HG03103 (cell line): ENCODE measurements around the gene SLC48A1.

Source experiments
- ATAC-seq: cut with Tn5 transposase; IDR thresholded peaks from one replicate; pipeline ENCODE4 v1.9.1; 2021; ENCODE audit warnings: low read depth; ENCODE audit not compliant: unreplicated experiment

Gene SLC48A1

DNA sequence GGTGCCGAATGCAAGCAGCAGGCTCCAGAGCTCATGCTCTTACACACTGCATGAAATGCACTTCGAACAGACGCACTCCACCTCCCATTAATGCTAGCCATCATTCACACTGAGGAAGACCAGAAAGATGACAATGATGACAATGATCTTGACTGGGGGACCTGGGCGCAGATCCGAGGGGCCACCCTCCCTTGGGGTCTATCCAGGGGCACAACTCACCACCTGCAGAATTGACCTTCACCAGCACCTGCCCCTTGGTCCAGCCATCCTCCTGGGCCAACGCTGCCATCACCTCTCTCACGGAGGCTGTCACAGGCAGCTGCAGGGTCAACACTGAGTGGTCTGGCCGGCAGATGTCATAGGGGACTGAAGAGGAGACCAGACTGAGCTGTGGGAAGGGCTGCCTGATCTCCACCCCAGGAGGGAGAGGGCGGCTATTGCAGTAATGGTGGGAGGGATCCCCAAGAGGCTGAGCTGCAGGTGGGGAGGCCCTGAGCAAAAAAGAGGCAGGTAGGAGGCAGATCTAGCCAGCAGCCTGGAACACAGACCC, 29.7 kb upstream of the SLC48A1 start:
- ATAC-seq: no peak

- no peak for ATAC-seq
Measured at GRCh38 chr12:47744005-47744651, 28.9 kb upstream of the SLC48A1 start.

DNA sequence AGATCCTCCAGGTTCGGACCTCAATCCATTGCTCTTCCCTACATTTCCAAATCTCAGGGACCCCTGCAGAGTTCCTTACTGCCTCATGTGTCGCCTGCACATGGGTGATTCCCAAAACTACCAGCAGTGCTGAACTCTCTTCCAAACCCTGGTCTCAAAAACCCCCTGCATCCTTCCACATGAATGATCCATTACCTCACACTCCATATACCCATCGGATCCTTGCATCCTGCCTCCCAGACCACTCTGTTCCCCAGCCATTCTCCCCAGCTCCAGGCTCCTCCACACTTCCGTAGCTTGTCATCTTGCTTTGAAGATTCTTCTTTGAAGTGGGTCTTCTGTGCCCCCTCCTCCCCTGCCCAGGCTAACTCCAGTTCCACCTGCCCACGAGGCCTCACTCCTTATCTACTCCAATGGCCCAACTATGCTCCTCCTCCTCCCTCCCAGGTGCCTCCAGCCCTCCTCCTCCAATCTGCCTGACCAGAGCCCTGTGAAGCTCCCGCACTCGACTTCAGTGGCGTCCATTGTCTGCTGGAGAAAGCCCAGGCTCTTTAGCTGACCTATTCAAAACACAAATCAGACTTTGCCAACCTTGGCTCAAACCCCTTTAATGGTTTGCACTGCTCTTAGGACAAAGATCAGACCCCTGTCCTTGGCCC, 28.1 kb upstream of the SLC48A1 start:
- ATAC-seq: no peak

DNA sequence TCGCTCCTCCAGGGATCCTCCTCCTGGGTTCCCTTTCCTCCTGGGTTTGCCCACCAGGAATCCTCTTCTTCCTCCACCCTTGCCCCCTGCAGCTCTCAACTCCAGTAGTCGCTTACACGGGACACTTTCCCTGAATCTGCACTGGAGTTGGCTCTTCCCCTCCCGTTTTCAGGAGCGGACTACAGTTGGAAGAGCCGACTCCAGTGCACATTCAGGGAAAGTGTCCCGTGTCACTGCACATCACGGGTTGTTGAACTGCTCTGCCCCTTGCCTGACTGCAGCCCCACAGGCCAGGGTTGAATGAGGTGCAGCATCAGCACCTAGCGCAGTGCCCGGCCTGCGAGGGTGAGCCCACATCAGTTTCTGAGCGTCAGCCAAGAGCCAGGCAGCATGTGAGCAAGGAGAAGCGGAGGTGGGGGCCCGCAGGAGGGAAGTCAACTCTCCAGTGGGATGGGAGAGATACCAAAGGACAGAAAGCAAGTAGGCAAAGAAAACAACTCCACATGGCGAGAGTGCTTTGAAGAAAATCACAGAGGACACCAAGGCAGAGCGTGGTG, 27.5 kb upstream of the SLC48A1 start:
- ATAC-seq: no peak

GRCh38 chr12:47746073-47746472, 27.0 kb upstream of the SLC48A1 start:
- ATAC-seq: no peak

GRCh38 chr12:47746523-47746922, 26.5 kb upstream of the SLC48A1 start:
- no peak for ATAC-seq

- ATAC-seq: no peak
Measured at GRCh38 chr12:47747126-47747525, 25.9 kb upstream of the SLC48A1 start.

DNA sequence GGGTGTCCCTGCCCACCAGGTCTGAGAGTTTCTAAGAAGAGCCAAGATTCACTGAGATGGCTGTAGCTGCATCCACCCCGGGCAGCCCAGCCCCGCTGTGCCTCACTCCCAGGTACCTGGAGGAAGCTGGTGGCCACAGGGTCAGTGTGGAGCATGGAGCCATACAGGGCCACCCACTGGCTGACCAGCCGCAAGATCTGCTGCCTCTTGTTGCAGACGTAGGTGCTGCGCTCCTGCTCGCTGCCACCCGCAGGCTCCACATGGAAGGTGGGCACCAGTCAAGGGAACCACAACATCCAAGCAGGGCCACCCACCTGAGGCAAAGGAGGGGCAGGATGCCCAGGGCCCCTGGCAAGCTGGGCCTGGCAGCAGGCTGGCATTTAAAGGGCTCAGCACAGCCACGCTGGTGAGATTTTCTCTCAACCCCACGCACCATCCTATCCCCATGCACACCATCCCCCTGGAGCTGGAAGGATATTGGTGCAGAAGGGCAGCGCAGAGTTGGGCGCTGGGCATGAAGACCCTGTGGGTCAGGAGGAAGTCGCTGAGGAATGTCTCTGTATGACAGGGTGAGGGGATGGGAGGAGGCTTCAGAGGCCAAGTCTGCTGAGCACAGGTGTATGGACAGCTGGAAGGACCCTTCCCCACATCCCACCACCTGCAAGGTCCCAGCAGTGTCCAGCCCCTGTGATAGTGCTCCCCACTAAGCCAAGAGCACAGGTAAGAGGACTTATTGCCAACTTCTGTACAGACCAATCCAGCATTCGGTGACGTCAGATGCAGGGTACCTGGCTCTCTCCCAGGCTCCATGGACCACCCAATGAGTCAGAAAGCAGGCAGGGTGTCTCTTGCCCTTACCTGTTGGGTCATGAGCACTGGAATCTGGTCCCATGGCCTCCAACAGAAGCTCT, 25.2 kb upstream of the SLC48A1 start:
- ATAC-seq: no peak

GRCh38 chr12:47748507-47748828, 24.6 kb upstream of the SLC48A1 start:
- ATAC-seq: no peak

DNA sequence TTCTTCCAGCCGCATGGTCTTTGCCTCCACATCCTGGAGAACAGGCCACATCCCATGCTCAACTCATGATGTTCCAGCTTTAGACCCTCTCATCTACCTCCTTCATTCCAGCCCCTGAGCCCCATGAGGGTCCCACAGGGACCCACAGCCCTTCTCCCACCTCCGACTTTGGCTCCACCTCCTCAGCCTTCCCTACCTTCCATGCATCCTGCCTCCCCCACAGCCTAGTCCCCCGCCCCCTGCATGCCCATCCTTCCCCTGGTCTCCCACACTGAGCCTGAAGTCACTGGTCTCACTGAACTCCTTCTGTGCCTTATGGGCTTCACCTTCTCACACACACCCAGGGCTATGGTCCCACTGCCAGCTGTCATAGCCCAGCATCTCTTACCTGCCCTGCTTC, 24.1 kb upstream of the SLC48A1 start:
- ATAC-seq: no peak

DNA sequence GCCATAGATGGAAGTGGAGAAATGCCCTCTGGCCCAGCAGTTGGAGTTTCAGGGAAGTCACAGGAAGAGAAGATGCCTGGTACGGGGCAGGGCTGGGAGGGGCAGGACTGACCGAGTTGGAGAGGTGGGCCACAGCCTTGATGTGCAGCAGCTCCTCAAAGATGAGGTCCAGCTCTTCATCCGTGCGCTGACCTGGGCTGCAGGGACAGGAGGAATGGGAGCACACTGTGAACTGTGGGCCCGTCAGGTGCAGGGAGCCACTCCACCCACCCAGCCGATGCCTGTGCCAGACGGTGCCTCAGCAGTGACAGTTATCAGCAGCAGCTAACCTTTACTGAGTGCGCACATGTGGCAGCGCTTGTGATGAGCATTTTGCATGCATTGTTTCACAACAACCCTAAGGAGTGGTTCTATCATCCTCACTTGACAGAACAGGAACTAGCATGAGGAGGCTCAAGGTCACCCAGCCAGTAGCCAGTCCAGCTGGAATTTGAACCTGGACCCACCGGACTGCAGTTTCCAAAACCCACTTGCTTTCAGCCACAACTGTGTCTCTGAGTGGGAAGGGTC, 22.7 kb upstream of the SLC48A1 start:
- no peak for ATAC-seq

- ATAC-seq: no peak
Measured at GRCh38 chr12:47750916-47751470, 22.0 kb upstream of the SLC48A1 start.

- ATAC-seq: no peak
Measured at GRCh38 chr12:47751561-47751960, 21.5 kb upstream of the SLC48A1 start.

- no peak for ATAC-seq
Measured at GRCh38 chr12:47752121-47752520, 20.9 kb upstream of the SLC48A1 start.

DNA sequence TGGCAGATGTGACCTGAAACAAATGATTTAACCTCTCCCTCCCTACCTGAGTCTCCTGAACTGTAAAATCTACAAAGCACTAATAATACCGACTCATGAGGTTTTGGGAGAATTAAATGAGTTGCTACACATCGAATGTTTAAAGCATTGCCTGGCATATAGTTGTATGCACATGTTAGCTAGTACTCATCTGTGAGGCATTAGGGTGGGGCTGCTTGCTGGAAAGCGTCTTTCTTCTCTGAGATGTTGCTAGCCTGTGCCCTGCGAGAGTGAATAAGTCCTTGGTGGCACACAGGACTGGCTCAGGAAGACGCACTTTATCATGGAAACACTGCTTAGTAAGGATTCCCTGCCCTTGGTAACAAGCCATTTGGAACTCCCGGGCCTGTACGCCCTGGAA, 20.5 kb upstream of the SLC48A1 start:
- no peak for ATAC-seq

DNA sequence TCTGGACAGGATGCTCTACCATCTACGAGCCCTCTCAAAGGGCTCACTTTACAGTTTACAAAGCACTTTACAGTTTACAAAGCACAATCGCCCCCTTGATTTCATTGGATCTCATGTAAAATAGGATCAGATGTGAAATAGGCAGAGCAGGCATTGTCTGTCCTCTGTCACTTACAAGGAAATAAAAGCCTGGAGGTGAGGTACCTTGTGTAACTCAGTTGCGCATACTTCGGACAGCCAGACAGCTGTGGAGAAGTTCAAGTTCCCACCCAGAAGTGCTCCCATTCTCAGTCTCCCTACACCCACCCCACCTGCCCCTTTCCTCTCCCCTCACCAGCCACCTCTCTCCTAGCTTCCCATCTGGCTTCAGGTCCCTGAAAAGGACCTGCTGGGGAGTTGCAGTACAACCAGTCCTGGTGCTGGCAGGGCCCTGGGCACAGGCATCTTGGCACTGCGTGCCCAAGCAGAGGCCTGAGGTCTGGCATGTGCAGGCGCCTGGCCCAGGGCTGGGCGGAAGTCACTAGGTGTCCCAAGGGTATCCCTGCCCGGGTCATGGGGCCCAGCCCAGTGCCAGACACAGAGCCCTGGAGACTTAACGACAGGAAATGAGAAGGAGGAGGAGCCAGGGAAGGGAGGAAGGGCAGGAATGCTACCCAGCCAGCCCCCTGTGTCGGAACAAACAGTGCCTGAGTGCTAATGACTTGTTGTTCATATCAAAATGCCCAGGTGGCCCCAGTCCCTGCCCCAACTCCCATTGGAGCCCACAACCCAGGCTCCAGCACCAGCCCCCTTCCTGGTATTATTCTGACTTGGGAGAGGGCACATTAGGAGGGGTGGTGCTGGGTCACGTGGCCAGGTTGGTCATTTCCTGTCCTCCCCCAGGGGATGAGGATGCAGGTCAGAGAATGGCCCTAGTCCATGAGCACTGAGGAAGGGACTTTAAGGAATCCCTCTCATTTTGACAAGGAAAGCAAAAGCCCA, 19.7 kb upstream of the SLC48A1 start:
- no peak for ATAC-seq

GRCh38 chr12:47754126-47754525, 18.9 kb upstream of the SLC48A1 start:
- ATAC-seq: no peak

GRCh38 chr12:47754881-47755280, 18.2 kb upstream of the SLC48A1 start:
- ATAC-seq: peak; percentile 18
